ENCODE data around the gene TRPC4AP. TPM values are rescaled to one million over a fixed set of nuclear protein-coding genes. Genes with fewer than 3 reads are reported as not detected.

TRPC4AP gene
- total RNA-seq, 1 donor from 2014 or later: 61.9 TPM

DNA sequence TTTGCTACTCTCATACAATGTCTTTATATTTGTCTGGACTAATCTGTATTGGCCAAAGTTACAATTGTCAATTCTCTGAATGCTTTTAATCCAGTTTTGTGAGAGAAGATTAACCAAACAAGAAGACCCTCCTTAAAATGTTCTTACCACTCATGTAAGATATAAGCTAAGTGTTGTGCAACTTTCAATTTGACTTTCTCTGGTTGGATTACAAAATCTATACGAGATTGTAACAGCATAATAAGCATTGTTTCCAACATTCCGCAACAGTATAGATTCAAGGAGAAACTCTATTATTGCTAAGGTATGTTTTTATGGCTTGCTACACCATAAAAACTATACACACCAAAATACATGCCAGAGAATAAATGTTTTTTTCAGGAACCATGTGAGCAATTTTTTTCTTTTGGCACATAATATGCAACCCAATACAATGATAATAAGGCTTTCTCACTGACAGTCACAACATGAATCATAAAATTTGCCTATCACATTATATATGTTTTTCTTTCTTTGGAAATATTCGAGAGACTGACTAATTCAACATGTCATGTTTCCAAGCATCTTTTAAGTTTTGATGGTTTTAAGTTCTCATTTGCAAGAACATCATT lies 12.2 kb upstream of the TRPC4AP start:
- Histone ChIP-seq H3K27me3 (no peaks in the 10 kb centered on the region), H3K36me3 (no peaks in the 10 kb centered on the region), H3K9me3 (no peaks in the 10 kb centered on the region), H3K4me1 (no peaks in the 10 kb centered on the region), H3K27ac (no peak overlapping the region), H3K4me3 (no peak overlapping the region)
- TF ChIP-seq POLR2A (IDR thresholded peaks at IDR 0.05) (no peak), POLR2AphosphoS5 (IDR thresholded peaks at IDR 0.05; ENCODE audit: insufficient read depth in 1 of 2, low read depth in 1 of 2) (no peak)
- TF ChIP-seq, protein P1, sequence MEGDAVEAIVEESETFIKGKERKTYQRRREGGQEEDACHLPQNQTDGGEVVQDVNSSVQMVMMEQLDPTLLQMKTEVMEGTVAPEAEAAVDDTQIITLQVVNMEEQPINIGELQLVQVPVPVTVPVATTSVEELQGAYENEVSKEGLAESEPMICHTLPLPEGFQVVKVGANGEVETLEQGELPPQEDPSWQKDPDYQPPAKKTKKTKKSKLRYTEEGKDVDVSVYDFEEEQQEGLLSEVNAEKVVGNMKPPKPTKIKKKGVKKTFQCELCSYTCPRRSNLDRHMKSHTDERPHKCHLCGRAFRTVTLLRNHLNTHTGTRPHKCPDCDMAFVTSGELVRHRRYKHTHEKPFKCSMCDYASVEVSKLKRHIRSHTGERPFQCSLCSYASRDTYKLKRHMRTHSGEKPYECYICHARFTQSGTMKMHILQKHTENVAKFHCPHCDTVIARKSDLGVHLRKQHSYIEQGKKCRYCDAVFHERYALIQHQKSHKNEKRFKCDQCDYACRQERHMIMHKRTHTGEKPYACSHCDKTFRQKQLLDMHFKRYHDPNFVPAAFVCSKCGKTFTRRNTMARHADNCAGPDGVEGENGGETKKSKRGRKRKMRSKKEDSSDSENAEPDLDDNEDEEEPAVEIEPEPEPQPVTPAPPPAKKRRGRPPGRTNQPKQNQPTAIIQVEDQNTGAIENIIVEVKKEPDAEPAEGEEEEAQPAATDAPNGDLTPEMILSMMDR (IDR thresholded peaks at IDR 0.05): no peak
- DNase-seq (ENCODE audit: extremely low spot score in 2 of 2): no peak
- intact Hi-C loops (cut with DNase I): no loop called here

DNA sequence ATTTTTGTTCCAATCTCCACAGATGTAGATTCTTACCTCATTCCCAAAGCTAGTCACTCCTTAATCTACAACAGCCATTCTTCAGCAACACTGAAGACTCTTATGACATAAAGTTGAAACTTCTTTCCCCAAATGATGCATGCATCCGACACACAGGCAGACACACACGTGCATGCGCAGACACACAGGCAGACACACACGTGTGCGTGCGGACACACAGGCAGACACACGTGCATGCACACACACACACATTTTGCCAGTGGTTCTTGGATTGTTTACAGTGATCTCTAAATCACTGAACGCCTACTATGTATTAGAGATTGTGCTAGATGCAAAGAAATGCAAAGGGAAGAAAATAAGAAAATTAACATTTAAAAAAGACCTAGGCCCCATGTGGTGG lies 9.0 kb upstream of the TRPC4AP start:
- Histone ChIP-seq H3K27ac (no peak overlapping the region), H3K27me3 (no peaks in the 10 kb centered on the region), H3K36me3 (no peaks in the 10 kb centered on the region), H3K9me3 (no peaks in the 10 kb centered on the region), H3K4me3 (no peak overlapping the region), H3K4me1 (no peaks in the 10 kb centered on the region)
- TF ChIP-seq POLR2A (IDR thresholded peaks at IDR 0.05): no peak
- TF ChIP-seq POLR2AphosphoS5 (IDR thresholded peaks at IDR 0.05; ENCODE audit: insufficient read depth in 1 of 2, low read depth in 1 of 2): no peak
- TF ChIP-seq, protein P1 (IDR thresholded peaks at IDR 0.05): no peak
- DNase-seq (ENCODE audit: extremely low spot score in 2 of 2): no peak
- intact Hi-C loops (cut with DNase I): no loop called here

DNA sequence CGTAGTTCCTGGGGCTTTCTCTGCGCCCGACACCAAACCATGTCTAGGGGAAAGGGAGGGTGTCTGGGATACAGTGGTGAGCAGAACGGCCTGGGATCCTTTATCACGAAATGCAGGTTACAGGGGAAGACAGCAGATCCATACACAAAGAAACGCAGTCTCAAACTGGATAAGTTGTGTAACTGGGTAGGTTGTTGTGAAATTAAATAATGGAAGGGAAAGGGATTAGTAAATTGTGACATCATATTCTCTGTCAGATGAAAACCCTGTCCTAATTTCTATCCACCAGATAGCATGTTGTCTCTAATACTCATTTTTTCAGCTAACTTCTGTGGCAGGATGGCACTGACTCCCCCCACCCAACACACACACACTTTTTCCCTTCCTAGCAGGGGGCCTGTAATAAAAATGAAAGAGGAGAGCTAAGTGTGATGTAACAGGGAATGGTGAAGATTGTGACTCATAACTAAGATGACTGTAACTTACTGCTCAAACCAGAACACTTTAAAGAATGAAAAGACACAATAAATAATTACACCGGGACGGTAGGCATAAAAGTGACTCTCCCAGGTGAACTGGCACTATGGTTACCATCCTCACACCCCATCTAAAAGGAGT lies 769 bp upstream of the TRPC4AP start:
- intact Hi-C loops (cut with DNase I): no loop called here
- H3K36me3 ChIP-seq: no peaks in the 10 kb centered on the region
- no peaks in the 10 kb centered on the region for H3K27me3 ChIP-seq
- peak overlapping the region; percentile 77 to 94 for H3K4me3 ChIP-seq
- TF ChIP-seq POLR2AphosphoS5 (IDR thresholded peaks at IDR 0.05; ENCODE audit: insufficient read depth in 1 of 2, low read depth in 1 of 2): no peak
- TF ChIP-seq POLR2A (IDR thresholded peaks at IDR 0.05): no peak
- TF ChIP-seq, protein P1 (IDR thresholded peaks at IDR 0.05): no peak
- peak in 1 of 2 donors; percentile 65 for DNase-seq (ENCODE audit: extremely low spot score in 2 of 2)
- H3K4me1 ChIP-seq: peaks cover 27% of the 10 kb centered on the region
- H3K9me3 ChIP-seq: no peaks in the 10 kb centered on the region
- peak overlapping the region; percentile 85 for H3K27ac ChIP-seq

DNA sequence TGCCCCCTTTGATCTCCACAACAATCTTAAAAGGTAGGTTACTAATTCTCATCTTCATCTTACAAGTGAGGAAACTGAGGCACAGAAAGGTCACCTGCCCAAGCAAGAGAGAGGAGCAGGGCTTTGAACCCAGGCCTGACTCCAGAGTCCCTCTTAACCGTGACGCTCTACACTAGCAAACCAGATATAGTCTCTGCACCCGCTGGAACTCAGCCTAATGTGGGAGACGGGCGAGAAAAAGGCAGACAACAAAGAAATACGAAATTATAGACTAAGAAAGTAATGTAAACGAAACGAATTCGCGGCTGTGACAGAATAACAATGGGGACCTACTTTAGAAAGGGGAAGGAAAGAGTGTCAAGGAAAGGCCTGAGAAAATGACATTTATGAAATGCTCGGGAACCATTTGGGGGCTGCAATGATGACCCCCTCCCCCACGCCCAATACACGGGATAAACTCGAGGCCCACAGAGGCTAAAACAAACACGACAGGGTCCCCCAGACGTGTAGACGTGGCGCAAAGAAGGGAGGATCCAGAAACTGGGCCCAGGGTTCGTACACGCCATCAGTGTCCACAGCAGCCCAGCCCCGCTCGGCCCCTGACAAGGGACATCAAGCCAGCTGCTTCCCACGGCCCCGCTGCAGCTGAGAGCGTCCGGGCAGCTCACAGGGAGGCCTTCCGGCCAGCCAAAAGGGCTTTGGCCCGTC lies 637 bp downstream of the TRPC4AP start:
- H3K27me3 ChIP-seq: no peaks in the 10 kb centered on the region
- H3K4me3 ChIP-seq: peak overlapping the region; percentile 77 to 94
- DNase-seq (ENCODE audit: extremely low spot score in 2 of 2): no peak
- no peaks in the 10 kb centered on the region for H3K9me3 ChIP-seq
- peak overlapping the region; percentile 85 for H3K27ac ChIP-seq
- TF ChIP-seq POLR2A (IDR thresholded peaks at IDR 0.05) (no peak), POLR2AphosphoS5 (IDR thresholded peaks at IDR 0.05; ENCODE audit: insufficient read depth in 1 of 2, low read depth in 1 of 2) (no peak)
- TF ChIP-seq, protein P1 (IDR thresholded peaks at IDR 0.05): no peak
- peaks cover 40% of the 10 kb centered on the region for H3K4me1 ChIP-seq
- intact Hi-C loops (cut with DNase I): no loop called here
- H3K36me3 ChIP-seq: no peaks in the 10 kb centered on the region
